Parathyroid adenoma (tissue), 2 donors: ENCODE results near the gene CKAP4.

Experiments used
- H2AFZ ChIP-seq: fragments of 300-600 bp; sonication (generic); one replicate; pipeline ENCODE4 v1.7.0; 2017; ENCODE audit warnings: antibody characterized with exemption, mild to moderate bottlenecking
- H3K27ac ChIP-seq: fragments of 300-600 bp; sonication (generic); one replicate; pipeline ENCODE4 v1.7.0; 2017
- H3K27me3 ChIP-seq: fragments of 300-600 bp; sonication (generic); one replicate; pipeline ENCODE4 v1.7.0; 2017; ENCODE audit warnings: low read length; ENCODE audit not compliant: control insufficient read depth, insufficient read depth
- H3K36me3 ChIP-seq: fragments of 300-600 bp; sonication (generic); one replicate; pipeline ENCODE4 v1.7.0; 2017; ENCODE audit warnings: low read length; ENCODE audit not compliant: control insufficient read depth, insufficient read depth
- H3K4me1 ChIP-seq: fragments of 300-600 bp; sonication (generic); one replicate; pipeline ENCODE4 v1.7.0; 2017; ENCODE audit warnings: control low read depth
- H3K4me2 ChIP-seq: fragments of 300-600 bp; sonication (generic); one replicate; pipeline ENCODE4 v1.7.0; 2017; ENCODE audit warnings: low read length
- H3K4me3 ChIP-seq: fragments of 300-600 bp; sonication (generic); one replicate; pipeline ENCODE4 v1.7.0; 2017; ENCODE audit warnings: low read depth, low read length
- H3K79me2 ChIP-seq: fragments of 300-600 bp; sonication (generic); one replicate; pipeline ENCODE4 v1.7.0; 2017; ENCODE audit warnings: control low read depth
- H3K9ac ChIP-seq: fragments of 300-600 bp; sonication (generic); one replicate; pipeline ENCODE4 v1.7.0; 2017; ENCODE audit warnings: mild to moderate bottlenecking
- H3K9me3 ChIP-seq: fragments of 300-600 bp; sonication (generic); one replicate; pipeline ENCODE4 v1.7.0; 2017; ENCODE audit warnings: low read length; ENCODE audit not compliant: control insufficient read depth
- CTCF ChIP-seq: fragments of 300-600 bp; sonication (generic); IDR thresholded peaks from one replicate; pipeline ENCODE4 v1.7.0; 2017; ENCODE audit warnings: antibody characterized with exemption, mild to moderate bottlenecking
- donor health status: primary hyperparathyroidism.

The CKAP4 gene

GRCh38 chr12:106219043-106219442, 28.8 kb downstream of the CKAP4 start:
- TF ChIP-seq CTCF = no peak
- H3K4me3 ChIP-seq = no peak overlapping the region
- H3K27me3 ChIP-seq = no peaks in the 10 kb centered on the region
- H2AFZ ChIP-seq = no peak overlapping the region
- no peaks in the 10 kb centered on the region for H3K79me2 ChIP-seq
- no peaks in the 10 kb centered on the region for H3K36me3 ChIP-seq
- H3K4me1 ChIP-seq = peaks cover 33% of the 10 kb centered on the region
- no peak overlapping the region for H3K4me2 ChIP-seq
- H3K9ac ChIP-seq = no peak overlapping the region
- H3K9me3 ChIP-seq = no peaks in the 10 kb centered on the region
- no peak overlapping the region for H3K27ac ChIP-seq

- TF ChIP-seq CTCF = no peak
- Histone ChIP-seq H3K4me1 (peaks cover 25% of the 10 kb centered on the region), H3K79me2 (no peaks in the 10 kb centered on the region), H3K4me2 (no peak overlapping the region), H3K9me3 (no peaks in the 10 kb centered on the region), H3K36me3 (no peaks in the 10 kb centered on the region), H3K27ac (no peak overlapping the region), H3K4me3 (no peak overlapping the region), H3K9ac (no peak overlapping the region), H3K27me3 (no peaks in the 10 kb centered on the region), H2AFZ (no peak overlapping the region)
Observed at GRCh38 chr12:106217706-106218105, 30.1 kb downstream of the CKAP4 start.

- Histone ChIP-seq H3K79me2 (no peaks in the 10 kb centered on the region), H3K4me1 (peaks cover under 1% of the 10 kb centered on the region), H3K27me3 (no peaks in the 10 kb centered on the region), H3K27ac (no peak overlapping the region), H3K36me3 (no peaks in the 10 kb centered on the region), H3K4me3 (no peak overlapping the region), H3K4me2 (no peak overlapping the region), H2AFZ (no peak overlapping the region), H3K9ac (no peak overlapping the region), H3K9me3 (no peaks in the 10 kb centered on the region)
- no peak for TF ChIP-seq CTCF
Observed at GRCh38 chr12:106214571-106214970, 33.2 kb downstream of the CKAP4 start.

- Histone ChIP-seq H3K4me2 (no peak overlapping the region), H2AFZ (no peak overlapping the region), H3K27me3 (no peaks in the 10 kb centered on the region), H3K9me3 (no peaks in the 10 kb centered on the region), H3K9ac (no peak overlapping the region), H3K27ac (no peak overlapping the region), H3K36me3 (no peaks in the 10 kb centered on the region), H3K4me3 (no peak overlapping the region), H3K79me2 (no peaks in the 10 kb centered on the region), H3K4me1 (no peaks in the 10 kb centered on the region)
- TF ChIP-seq CTCF = no peak
Observed at GRCh38 chr12:106213662-106214061, 34.2 kb downstream of the CKAP4 start.

GRCh38 chr12:106211973-106212372, 35.8 kb downstream of the CKAP4 start:
- no peak overlapping the region for H3K4me3 ChIP-seq
- no peak overlapping the region for H3K9ac ChIP-seq
- no peaks in the 10 kb centered on the region for H3K9me3 ChIP-seq
- H3K36me3 ChIP-seq = no peaks in the 10 kb centered on the region
- H3K79me2 ChIP-seq = no peaks in the 10 kb centered on the region
- no peak overlapping the region for H3K27ac ChIP-seq
- H3K4me1 ChIP-seq = no peaks in the 10 kb centered on the region
- H2AFZ ChIP-seq = no peak overlapping the region
- H3K27me3 ChIP-seq = no peaks in the 10 kb centered on the region
- TF ChIP-seq CTCF = no peak
- no peak overlapping the region for H3K4me2 ChIP-seq
